GM12875 (cell line): Measurements from ENCODE around the gene PPM1A.
A peak's percentile ranks its signal among the peaks of the same experiment; 100 is the strongest.

Experiments
- H3K4me3 ChIP-seq: one replicate; pipeline ENCODE4 v1.5.1; 2011; ENCODE audit warnings: low read depth, low read length, control low read depth
- TF ChIP-seq, protein P1 (sequence below): IDR thresholded peaks from 2 replicates; pipeline ENCODE4 v1.5.1; 2011; ENCODE audit warnings: low read depth, mild to moderate bottlenecking, control low read depth, inconsistent platforms, low read length, moderate library complexity, borderline replicate concordance; ENCODE audit not compliant: insufficient read depth

The PPM1A gene

DNA sequence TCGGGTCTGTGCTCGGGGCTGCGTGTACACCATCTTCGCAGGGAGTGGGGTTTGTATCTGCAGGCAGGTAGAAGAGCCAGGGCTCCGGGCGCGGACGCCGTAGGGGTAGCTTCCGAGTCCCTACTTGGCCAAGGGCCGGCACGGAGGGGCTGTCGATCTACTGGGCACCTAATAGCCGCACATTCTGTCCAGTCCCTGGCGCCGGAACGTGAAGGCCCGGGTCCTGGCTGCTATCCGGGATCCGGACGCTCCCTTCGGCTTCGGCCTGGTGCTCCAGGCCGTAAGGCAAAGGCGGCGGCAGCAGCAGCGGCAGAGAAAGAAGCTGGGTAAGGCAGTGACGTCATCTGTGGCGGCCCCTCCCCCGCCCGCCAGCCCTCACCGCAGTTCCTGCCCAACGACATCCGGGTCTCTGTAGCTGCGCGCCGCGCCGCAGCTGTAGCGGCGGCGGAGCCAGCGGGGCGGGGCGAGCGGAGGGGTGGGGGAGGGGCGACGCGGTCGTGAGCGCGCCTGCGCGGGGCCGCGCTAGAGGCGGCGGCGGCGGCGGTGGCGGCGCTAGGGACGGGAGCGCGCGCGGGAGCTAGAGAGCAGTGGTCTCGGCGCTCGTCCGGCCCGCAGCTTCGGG, at the start of gene PPM1A:
Gene PPM1A (plus strand): TSS at position 525 of the 622 bp plus-strand sequence. CDS start 33,483 bp downstream, outside the sequence.
- peak within 1 kb of the TSS; percentile 84 for H3K4me3 ChIP-seq
- TF ChIP-seq, protein P1, sequence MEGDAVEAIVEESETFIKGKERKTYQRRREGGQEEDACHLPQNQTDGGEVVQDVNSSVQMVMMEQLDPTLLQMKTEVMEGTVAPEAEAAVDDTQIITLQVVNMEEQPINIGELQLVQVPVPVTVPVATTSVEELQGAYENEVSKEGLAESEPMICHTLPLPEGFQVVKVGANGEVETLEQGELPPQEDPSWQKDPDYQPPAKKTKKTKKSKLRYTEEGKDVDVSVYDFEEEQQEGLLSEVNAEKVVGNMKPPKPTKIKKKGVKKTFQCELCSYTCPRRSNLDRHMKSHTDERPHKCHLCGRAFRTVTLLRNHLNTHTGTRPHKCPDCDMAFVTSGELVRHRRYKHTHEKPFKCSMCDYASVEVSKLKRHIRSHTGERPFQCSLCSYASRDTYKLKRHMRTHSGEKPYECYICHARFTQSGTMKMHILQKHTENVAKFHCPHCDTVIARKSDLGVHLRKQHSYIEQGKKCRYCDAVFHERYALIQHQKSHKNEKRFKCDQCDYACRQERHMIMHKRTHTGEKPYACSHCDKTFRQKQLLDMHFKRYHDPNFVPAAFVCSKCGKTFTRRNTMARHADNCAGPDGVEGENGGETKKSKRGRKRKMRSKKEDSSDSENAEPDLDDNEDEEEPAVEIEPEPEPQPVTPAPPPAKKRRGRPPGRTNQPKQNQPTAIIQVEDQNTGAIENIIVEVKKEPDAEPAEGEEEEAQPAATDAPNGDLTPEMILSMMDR: no peak

DNA sequence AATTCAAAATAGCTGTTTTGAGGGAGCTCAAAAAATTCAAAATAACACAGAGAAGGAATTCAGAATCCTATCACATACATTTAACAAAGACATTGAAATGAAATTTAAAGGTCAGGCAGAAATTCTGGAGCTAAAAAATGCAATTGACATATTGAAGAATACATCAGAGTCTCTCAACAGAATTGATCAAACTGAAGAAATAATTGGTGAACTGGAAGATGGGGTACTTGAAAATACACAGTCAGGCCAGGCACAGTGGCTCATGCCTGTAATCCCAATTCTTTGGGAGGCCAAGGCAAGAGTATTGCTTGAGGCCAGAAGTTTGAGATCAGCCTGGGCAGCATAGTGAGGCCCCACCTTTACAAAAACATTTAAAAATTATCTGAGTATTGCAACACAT, 49.7 kb upstream of the PPM1A start:
- no peak overlapping the region for H3K4me3 ChIP-seq
- TF ChIP-seq, protein P1: no peak

DNA sequence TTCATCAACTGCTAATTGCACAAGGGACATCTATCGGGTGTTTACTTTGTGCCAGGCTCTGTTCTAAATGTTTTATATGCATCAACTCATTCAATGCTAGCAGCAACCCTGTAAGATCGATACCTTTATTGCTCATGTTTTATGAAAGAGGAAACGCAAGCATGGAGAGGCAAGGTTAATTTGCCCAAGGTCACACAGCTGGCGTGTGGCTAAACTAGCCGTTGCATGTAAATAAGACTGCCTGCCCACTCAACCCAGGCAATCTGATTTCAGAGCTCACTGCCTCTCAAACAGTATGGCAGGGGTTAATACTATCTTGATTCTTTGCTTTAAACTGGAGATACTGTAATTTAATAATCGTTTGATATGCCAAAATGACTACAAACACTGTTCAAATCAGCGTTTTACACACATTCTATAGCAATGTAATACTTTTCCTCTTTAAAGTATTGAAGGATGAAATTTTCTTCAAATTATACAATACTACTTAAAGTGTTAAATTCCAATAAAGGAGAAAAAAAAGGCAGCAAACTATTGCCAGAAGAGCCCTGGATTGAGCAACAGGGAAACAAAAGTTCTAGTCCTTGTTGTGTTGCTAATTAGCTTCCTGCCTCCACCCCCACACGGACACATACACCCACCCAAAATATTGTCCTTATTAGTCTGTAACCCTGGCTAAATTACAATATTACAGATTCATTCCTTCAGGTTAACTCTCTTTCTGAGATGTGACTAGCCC, 44.7 kb upstream of the PPM1A start:
- TF ChIP-seq, protein P1: no peak

DNA sequence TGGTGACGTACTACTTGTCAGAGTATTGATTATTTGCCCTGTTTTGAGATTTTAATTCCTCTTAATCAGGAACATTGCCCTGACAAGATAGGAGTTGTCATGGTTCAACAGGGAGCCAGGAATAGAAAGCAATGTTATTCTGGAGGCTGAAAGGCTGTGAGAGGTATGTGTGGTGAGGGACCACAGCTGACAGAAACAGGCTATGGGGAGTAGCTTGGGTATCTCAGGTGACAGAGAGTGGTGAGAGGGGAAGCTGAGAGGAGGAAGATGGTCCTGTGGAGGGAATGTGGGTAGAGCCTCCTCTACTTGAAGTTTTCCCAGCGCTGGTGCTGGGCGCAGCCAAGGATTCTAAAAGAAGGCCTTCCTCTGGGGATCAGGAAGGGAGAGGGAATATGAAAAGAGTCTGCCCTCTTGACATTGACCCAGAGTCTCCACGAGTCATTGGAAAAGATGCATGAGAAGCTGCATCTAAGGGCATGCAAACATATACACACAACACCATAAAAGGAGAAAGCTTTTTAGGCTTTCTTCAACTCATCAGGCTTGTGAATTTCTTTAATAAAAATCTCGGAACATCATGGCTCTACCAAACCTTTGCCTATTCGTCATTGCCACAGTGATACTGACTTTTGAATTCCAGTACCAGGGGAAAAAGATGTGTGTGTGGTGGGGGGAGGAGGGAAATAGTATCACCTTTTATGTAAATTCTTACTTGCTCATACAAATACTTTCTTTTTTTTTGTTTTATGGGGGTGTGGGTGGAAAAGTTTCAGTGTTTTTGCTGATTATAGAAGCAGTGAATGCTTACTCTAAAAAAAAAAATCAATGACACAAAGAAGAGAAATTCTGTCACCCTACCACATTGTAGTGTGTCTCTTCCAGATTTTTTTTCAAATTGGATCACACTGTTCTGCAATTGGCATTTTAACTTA, 43.9 kb upstream of the PPM1A start:
- TF ChIP-seq, protein P1: no peak
- no peak overlapping the region for H3K4me3 ChIP-seq

More for the DNA sequence above, 44.7 kb upstream of the PPM1A start:
- no peak overlapping the region for H3K4me3 ChIP-seq

DNA sequence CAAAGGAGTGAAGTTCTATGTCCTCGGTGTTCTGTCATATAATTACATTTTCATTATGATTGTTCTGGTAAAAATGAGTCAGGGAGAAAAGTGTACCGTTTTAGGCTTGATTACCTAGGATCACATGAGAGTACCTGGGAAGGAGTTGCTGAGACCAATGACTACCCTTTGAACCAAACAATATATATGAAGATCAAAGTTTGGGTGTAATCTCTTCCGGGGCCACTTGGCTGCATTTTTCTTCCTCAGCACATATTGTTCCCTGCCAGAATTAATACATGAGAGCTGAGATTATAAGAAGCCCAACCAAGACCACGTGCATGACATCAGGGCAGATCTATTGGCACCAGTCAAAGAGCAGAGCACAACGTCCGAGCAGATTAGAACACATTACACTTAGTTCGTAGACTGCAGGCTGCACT, 42.8 kb upstream of the PPM1A start:
- H3K4me3 ChIP-seq: no peak overlapping the region
- TF ChIP-seq, protein P1: no peak

DNA sequence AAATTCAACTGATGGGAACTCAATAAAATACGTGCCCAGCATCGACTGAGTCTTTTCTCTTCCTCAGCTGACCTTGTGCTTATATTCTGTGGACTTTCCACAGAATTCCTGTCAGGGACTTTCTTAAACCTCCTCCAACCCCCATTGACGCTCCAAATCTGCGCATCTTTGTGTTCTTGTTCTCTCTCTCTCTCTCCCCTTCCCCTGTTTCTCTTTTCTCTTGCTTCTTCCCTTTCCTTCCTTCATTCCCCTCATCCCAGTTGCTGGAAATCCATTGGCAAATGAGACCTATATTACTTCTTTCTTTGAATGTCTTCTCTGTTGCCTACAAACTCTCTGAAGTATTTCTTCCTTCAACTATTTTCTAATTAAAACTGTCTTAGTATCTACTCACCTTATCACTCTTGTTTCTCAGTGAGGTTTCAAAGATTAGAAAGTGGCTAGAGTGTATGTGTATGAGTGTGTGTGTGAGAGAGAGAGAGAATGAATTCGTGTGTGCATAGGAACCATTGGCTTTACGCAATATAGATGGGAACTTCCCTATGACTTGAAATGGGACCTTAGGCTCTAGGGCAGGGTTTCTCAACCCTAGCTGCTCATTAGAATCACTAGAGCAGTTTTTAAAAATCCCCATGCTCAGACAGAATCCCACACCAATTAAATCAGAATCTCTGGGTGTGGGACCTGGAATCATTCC, 42.0 kb upstream of the PPM1A start:
- no peak overlapping the region for H3K4me3 ChIP-seq
- TF ChIP-seq, protein P1: no peak
